GM10248 (cell line): ENCODE measurements around the gene ADRA2B.

Source experiments
- CTCF ChIA-PET: fragments of 300-600 bp; sonication (Branson Sonifier 250); formaldehyde crosslinking; extraction: SDS; loops from one replicate; lab custom pipeline; 2021; ENCODE audit warnings: antibody characterized with exemption; lab: Yijun Ruan, JAX
- POLR2A ChIA-PET: fragments of 350-650 bp; sonication (Branson Sonifier 250); formaldehyde crosslinking; extraction: SDS; loops from one replicate; lab custom pipeline; 2020; ENCODE audit warnings: antibody characterized with exemption; lab: Yijun Ruan, JAX
- DNase-seq: peaks from one replicate; pipeline ENCODE4 v3.0.0; 2012; ENCODE audit errors: extremely low spot score
- CTCF ChIP-seq: IDR thresholded peaks from 2 replicates; pipeline ENCODE4 v1.5.1; 2012; ENCODE audit warnings: mild to moderate bottlenecking, low read depth; ENCODE audit errors: extremely low read depth, missing control alignments, control extremely low read depth

ADRA2B gene

GRCh38 chr2:96128456-96128855, 12.1 kb upstream of the ADRA2B start:
- ChIA-PET POLR2A (no interaction called here), CTCF (interaction anchor here (2.6 kb wide), 1 partner anchor 12 kb away, joined by 10 read pairs; the partner anchor contains the start of gene ADRA2B)
- no peak for TF ChIP-seq CTCF
- DNase-seq: no peak

- TF ChIP-seq CTCF: no peak
- no peak for DNase-seq
- CTCF ChIA-PET: interaction anchor here (1.0 to 1.5 kb wide), 3 partner anchors 14 to 102 kb away, joined by 3 to 5 read pairs (median 4); partner anchors contain the start of gene ASTL
- POLR2A ChIA-PET: no interaction called here
These were observed 8.3 kb upstream of the ADRA2B start for GRCh38 chr2:96124406-96125265.

DNA sequence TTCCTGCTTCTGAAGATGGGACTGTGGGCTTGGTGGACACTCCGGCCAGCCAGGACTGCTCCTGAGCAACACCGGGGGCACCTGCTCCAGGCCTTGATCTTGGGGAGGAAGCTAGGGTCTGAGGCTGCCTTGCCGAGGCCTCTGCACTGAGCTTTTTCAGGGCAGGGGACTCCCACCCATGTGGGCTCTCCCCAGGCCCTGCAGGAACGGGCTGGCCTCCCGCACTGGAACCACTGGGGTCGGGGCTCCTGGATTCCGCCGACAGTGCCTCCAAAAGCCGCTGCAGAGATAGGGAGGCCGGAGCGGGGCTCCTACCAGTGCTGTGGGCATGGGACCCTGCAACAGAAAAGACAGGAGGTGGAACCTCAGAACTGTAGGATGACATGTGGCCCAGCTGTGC, 7.6 kb upstream of the ADRA2B start:
- no peak for DNase-seq
- POLR2A ChIA-PET: no interaction called here
- CTCF ChIA-PET: interaction anchor here (1.0 to 1.4 kb wide), 2 partner anchors 15 to 19 kb away, joined by 4 to 5 read pairs; partner anchors contain the start of gene ASTL
- TF ChIP-seq CTCF: no peak

DNA sequence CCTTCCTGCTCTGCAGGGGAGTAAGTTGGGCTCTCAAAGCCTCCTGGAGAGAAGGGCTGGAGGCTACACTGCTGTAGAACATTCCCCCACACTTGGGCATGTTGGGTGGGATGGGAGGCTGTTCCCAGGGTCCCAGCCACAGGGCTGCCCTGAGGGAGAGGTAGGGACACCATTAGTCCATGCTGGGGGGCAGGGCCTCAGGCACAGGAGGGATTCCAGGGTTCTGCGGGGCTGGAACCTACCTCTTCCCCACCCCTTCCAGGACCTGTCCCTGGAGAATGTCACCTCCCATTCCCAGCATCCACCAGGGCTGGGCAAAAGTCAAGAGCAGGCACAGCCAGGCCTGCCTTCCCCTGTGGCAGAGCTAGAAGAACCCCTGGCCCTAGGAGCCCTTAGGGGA, 6.9 kb upstream of the ADRA2B start:
- CTCF ChIA-PET: interaction anchor here (1.0 to 1.4 kb wide), 2 partner anchors 16 to 19 kb away, joined by 4 to 5 read pairs; partner anchors contain the start of gene ASTL
- DNase-seq: no peak
- POLR2A ChIA-PET: no interaction called here
- TF ChIP-seq CTCF: no peak

- ChIA-PET POLR2A (no interaction called here), CTCF (no interaction called here)
- no peak for TF ChIP-seq CTCF
These were observed 6.0 kb upstream of the ADRA2B start for GRCh38 chr2:96122391-96122790.

DNA sequence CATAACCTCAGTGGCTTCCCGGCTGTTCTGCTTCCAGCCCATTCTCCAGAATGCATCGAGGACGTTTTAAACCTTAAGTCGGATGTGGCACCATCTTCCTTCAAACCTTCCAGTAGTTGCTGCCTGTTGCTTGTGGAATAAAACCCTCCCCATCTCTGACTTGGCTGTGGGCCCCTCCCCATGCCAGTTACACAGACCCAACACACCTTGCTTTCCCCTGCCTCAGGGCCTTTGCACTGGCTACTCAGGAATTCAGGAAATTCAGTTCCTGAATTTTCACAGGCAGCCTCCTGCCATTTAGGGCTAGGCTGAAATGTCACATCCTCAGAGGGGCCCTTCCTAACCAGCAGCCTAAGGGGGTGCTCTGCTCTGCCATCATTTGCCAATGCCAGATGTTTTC, 5.0 kb upstream of the ADRA2B start:
- ChIA-PET CTCF (interaction anchor here (2.2 kb wide), 1 partner anchor 20 kb away, joined by 8 read pairs; no protein-coding TSS in a partner anchor), POLR2A (no interaction called here)
- no peak for DNase-seq
- no peak for TF ChIP-seq CTCF

More at GRCh38 chr2:96122391-96122790, 6.0 kb upstream of the ADRA2B start:
- no peak for DNase-seq
